ENCODE measurements around the gene PPP1R9B.

PPP1R9B gene

GRCh38 chr17:50144845-50145531, 5.5 kb downstream of the PPP1R9B start:
- in situ Hi-C loops (cut with HindIII; ENCODE audit: low sequenced_read_pairs): no loop called here

- in situ Hi-C loops (cut with HindIII; ENCODE audit: low sequenced_read_pairs): no loop called here
These were observed 6.1 kb downstream of the PPP1R9B start for GRCh38 chr17:50144355-50144754.

- in situ Hi-C loops (cut with HindIII; ENCODE audit: low sequenced_read_pairs): no loop called here
These were observed 6.9 kb downstream of the PPP1R9B start for GRCh38 chr17:50143461-50144176.

GRCh38 chr17:50141745-50142110, 8.7 kb downstream of the PPP1R9B start:
- in situ Hi-C loops (cut with HindIII; ENCODE audit: low sequenced_read_pairs): no loop called here

GRCh38 chr17:50141026-50141744, 9.3 kb downstream of the PPP1R9B start:
- in situ Hi-C loops (cut with HindIII; ENCODE audit: low sequenced_read_pairs): no loop called here

- in situ Hi-C loops (cut with HindIII; ENCODE audit: low sequenced_read_pairs): no loop called here
These were observed 10.3 kb downstream of the PPP1R9B start for GRCh38 chr17:50139950-50140885.

GRCh38 chr17:50139185-50139783, 11.2 kb downstream of the PPP1R9B start:
- in situ Hi-C loops (cut with HindIII; ENCODE audit: low sequenced_read_pairs): no loop called here

GRCh38 chr17:50137042-50137441, 13.4 kb downstream of the PPP1R9B start:
- in situ Hi-C loops (cut with HindIII; ENCODE audit: low sequenced_read_pairs): no loop called here

- in situ Hi-C loops (cut with HindIII; ENCODE audit: low sequenced_read_pairs): no loop called here
These were observed 14.3 kb downstream of the PPP1R9B start for GRCh38 chr17:50136096-50136687.

GRCh38 chr17:50135316-50136095, 15.0 kb downstream of the PPP1R9B start:
- in situ Hi-C loops (cut with HindIII; ENCODE audit: low sequenced_read_pairs): no loop called here

GRCh38 chr17:50134206-50135110, 16.0 kb downstream of the PPP1R9B start:
- in situ Hi-C loops (cut with HindIII; ENCODE audit: low sequenced_read_pairs): loop anchor here (5.0 kb wide), 1 partner anchor 57 kb away; no protein-coding TSS in a partner anchor

GRCh38 chr17:50133769-50134099, 16.7 kb downstream of the PPP1R9B start:
- in situ Hi-C loops (cut with HindIII; ENCODE audit: low sequenced_read_pairs): loop anchor here (5.0 kb wide), 1 partner anchor 56 kb away; no protein-coding TSS in a partner anchor

- in situ Hi-C loops (cut with HindIII; ENCODE audit: low sequenced_read_pairs): loop anchor here (5.0 kb wide), 1 partner anchor 56 kb away; no protein-coding TSS in a partner anchor
These were observed 17.3 kb downstream of the PPP1R9B start for GRCh38 chr17:50133028-50133768.

GRCh38 chr17:50132104-50132794, 18.2 kb downstream of the PPP1R9B start:
- in situ Hi-C loops (cut with HindIII; ENCODE audit: low sequenced_read_pairs): loop anchor here (5.0 kb wide), 1 partner anchor 55 kb away; no protein-coding TSS in a partner anchor

- in situ Hi-C loops (cut with HindIII; ENCODE audit: low sequenced_read_pairs): loop anchor here (5.0 kb wide), 1 partner anchor 53 kb away; no protein-coding TSS in a partner anchor
These were observed 19.7 kb downstream of the PPP1R9B start for GRCh38 chr17:50130559-50131305.
